Mesenchymal stem cell (in vitro differentiated cells and primary cell): Measurements from ENCODE around the gene C6orf58.

Experiments
- DNase-seq: peaks from one replicate; pipeline ENCODE4 v3.0.0-alpha.2; 2013
- H2AFZ ChIP-seq: one replicate; pipeline ENCODE4 v1.6.1; 2013; ENCODE audit warnings: low read depth, mild to moderate bottlenecking, control low read depth, inconsistent platforms, low read length, moderate library complexity
- H2AK5ac ChIP-seq: 2 replicates; pipeline ENCODE4 v1.6.1; 2013; ENCODE audit warnings: low read length, moderate library complexity, mild to moderate bottlenecking, inconsistent platforms; ENCODE audit not compliant: severe bottlenecking
- H2BK120ac ChIP-seq: one replicate; pipeline ENCODE4 v1.6.1; 2013; ENCODE audit warnings: low read depth, mild to moderate bottlenecking, inconsistent platforms, low read length, moderate library complexity
- H2BK12ac ChIP-seq, 2 experiments: one replicate each; pipeline ENCODE4 v1.6.1; 2013; ENCODE audit warnings: inconsistent platforms in 2 of 2, low read length in 2 of 2, mild to moderate bottlenecking in 2 of 2, moderate library complexity in 2 of 2, control low read depth in 1 of 2
- H2BK15ac ChIP-seq: one replicate; pipeline ENCODE4 v1.6.1; 2013; ENCODE audit warnings: mild to moderate bottlenecking, low read depth, inconsistent platforms; ENCODE audit not compliant: poor library complexity, severe bottlenecking
- H2BK5ac ChIP-seq: 2 replicates; pipeline ENCODE4 v1.6.1; 2013; ENCODE audit warnings: low read depth, mild to moderate bottlenecking, low read length, control low read depth, inconsistent platforms; ENCODE audit not compliant: poor library complexity, severe bottlenecking
- H3K14ac ChIP-seq, 2 experiments: one replicate each; pipeline ENCODE4 v1.6.1; 2013; ENCODE audit warnings: inconsistent platforms in 2 of 2, low read length in 2 of 2, control low read depth in 1 of 2, mild to moderate bottlenecking in 1 of 2, moderate library complexity in 1 of 2
- H3K18ac ChIP-seq, 2 experiments: one replicate each; pipeline ENCODE4 v1.6.1; 2013; ENCODE audit warnings: inconsistent platforms in 2 of 2, low read length in 2 of 2, control low read depth in 1 of 2, low read depth in 1 of 2, mild to moderate bottlenecking in 1 of 2
- H3K23ac ChIP-seq, 2 experiments: one replicate each; pipeline ENCODE4 v1.6.1; 2013; ENCODE audit warnings: inconsistent platforms in 2 of 2, low read length in 2 of 2, mild to moderate bottlenecking in 2 of 2, moderate library complexity in 2 of 2, control low read depth in 1 of 2
- H3K27ac ChIP-seq: 2 replicates; pipeline ENCODE4 v1.5.1; 2013; ENCODE audit warnings: mild to moderate bottlenecking, moderate library complexity, low read length, control low read depth, inconsistent platforms; ENCODE audit not compliant: poor library complexity, severe bottlenecking
- H3K27me3 ChIP-seq, 2 experiments: 2 replicates each; pipeline versions ENCODE4 v1.6.1 to v1.7.0; 2013; ENCODE audit warnings: low read length in 2 of 2, mild to moderate bottlenecking in 2 of 2, moderate library complexity in 2 of 2, control low read depth in 1 of 2, inconsistent platforms in 1 of 2; ENCODE audit not compliant: control insufficient read depth in 1 of 2, insufficient read depth in 1 of 2
- H3K36me3 ChIP-seq, 2 experiments: 2 replicates each; pipeline versions ENCODE4 v1.6.1 to v1.7.0; 2013; ENCODE audit warnings: low read length in 2 of 2, control low read depth in 1 of 2, inconsistent platforms in 1 of 2, low read depth in 1 of 2, mild to moderate bottlenecking in 1 of 2; ENCODE audit not compliant: insufficient read depth in 2 of 2, control insufficient read depth in 1 of 2
- H3K4ac ChIP-seq, 2 experiments: one replicate each; pipeline ENCODE4 v1.6.1; 2013; ENCODE audit warnings: inconsistent platforms in 2 of 2, low read length in 2 of 2, mild to moderate bottlenecking in 2 of 2, moderate library complexity in 2 of 2, control low read depth in 1 of 2, low read depth in 1 of 2
- H3K4me1 ChIP-seq: 2 replicates; pipeline ENCODE4 v1.6.1; 2013; ENCODE audit warnings: low read depth, low read length, control low read depth; ENCODE audit not compliant: control insufficient read depth, insufficient read depth
- H3K4me2 ChIP-seq: 2 replicates; pipeline ENCODE4 v1.6.1; 2013; ENCODE audit warnings: low read length, mild to moderate bottlenecking, inconsistent platforms; ENCODE audit not compliant: poor library complexity, severe bottlenecking
- H3K4me3 ChIP-seq, 2 experiments: 2 replicates each; pipeline versions ENCODE4 v1.5.1 to v1.7.0; 2013; ENCODE audit warnings: low read length in 2 of 2, mild to moderate bottlenecking in 2 of 2, control low read depth in 1 of 2, low read depth in 1 of 2; ENCODE audit not compliant: insufficient read depth in 1 of 2
- H3K79me1 ChIP-seq: replicated peaks from 2 replicates; pipeline ENCODE4 v1.6.1; 2013; ENCODE audit warnings: mild to moderate bottlenecking, control low read depth, low read length, inconsistent platforms; ENCODE audit not compliant: poor library complexity, severe bottlenecking
- H3K9ac ChIP-seq: 2 replicates; pipeline ENCODE4 v1.7.0; 2013; ENCODE audit warnings: mild to moderate bottlenecking, low read length, moderate library complexity
- H3K9me3 ChIP-seq: 2 replicates; pipeline ENCODE4 v1.7.0; 2013; ENCODE audit warnings: mild to moderate bottlenecking, low read length; ENCODE audit not compliant: control insufficient read depth
- H4K8ac ChIP-seq: one replicate; pipeline ENCODE4 v1.6.1; 2013; ENCODE audit warnings: inconsistent platforms, mild to moderate bottlenecking, low read length, moderate library complexity
- H4K91ac ChIP-seq: one replicate; pipeline ENCODE4 v1.6.1; 2013; ENCODE audit warnings: mild to moderate bottlenecking, low read length, inconsistent platforms
- WGBS: methylation state at CpG from one replicate; pipeline ENCODE4 v1.1.7; 2013; ENCODE audit warnings: mixed read lengths; 5-methylcytosine and 5-hydroxymethylcytosine counted together

The C6orf58 gene

DNA sequence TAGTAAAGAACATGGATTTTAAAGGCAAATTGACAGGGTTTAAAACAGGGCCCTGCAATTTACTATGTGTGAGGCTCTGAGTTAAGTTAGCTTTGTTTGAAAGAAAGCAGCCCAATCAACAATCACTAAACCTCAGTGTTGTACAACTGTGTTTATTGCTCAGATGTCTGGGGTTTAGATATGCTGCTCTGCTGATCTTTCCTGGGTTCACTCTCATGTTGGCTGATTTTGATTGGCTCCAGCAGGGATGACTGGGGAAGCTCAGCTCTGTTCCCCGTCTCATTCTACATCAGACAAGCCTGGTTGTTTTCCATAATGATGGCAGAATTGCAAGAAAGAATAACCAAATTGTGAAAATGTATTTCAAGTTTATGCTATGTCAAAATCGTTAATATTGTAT is 10.9 kb downstream of the C6orf58 start:
- no peaks in the 10 kb centered on the region for H3K4me1 ChIP-seq
- no peak overlapping the region for H3K4me2 ChIP-seq
- no peak overlapping the region for H2AFZ ChIP-seq
- no peak overlapping the region for H2AK5ac ChIP-seq
- H3K79me1 ChIP-seq = no peaks in the 10 kb centered on the region
- H3K4me3 ChIP-seq = no peak overlapping the region
- H2BK12ac ChIP-seq = no peak overlapping the region
- H2BK120ac ChIP-seq = no peak overlapping the region
- no peak overlapping the region for H3K9ac ChIP-seq
- no peak overlapping the region for H3K14ac ChIP-seq
- DNase-seq = no peak
- H3K9me3 ChIP-seq = no peaks in the 10 kb centered on the region
- H2BK5ac ChIP-seq = no peak overlapping the region
- H4K91ac ChIP-seq = no peak overlapping the region
- H3K27ac ChIP-seq = no peak overlapping the region
- H4K8ac ChIP-seq = no peak overlapping the region
- WGBS = 81% methylated on average over 2 of the region's 2 CpGs
- no peak overlapping the region for H3K23ac ChIP-seq
- H3K4ac ChIP-seq = no peak overlapping the region
- no peaks in the 10 kb centered on the region for H3K36me3 ChIP-seq
- no peak overlapping the region for H3K18ac ChIP-seq
- no peak overlapping the region for H2BK15ac ChIP-seq
- no peaks in the 10 kb centered on the region for H3K27me3 ChIP-seq

GRCh38 chr6:127589135-127589534 is 12.2 kb downstream of the C6orf58 start:
- no peak overlapping the region for H3K9ac ChIP-seq

GRCh38 chr6:127590344-127590743 is 13.4 kb downstream of the C6orf58 start:
- no peak for DNase-seq
- WGBS = no CpG with 5 or more reads among the region's 1 CpG
- H3K18ac ChIP-seq = no peak overlapping the region
- no peak overlapping the region for H2BK5ac ChIP-seq
- no peaks in the 10 kb centered on the region for H3K9me3 ChIP-seq
- no peak overlapping the region for H3K4me3 ChIP-seq
- H3K9ac ChIP-seq = no peak overlapping the region
- H3K14ac ChIP-seq = no peak overlapping the region
- no peak overlapping the region for H2BK120ac ChIP-seq
- H4K91ac ChIP-seq = no peak overlapping the region
- no peak overlapping the region for H2AFZ ChIP-seq
- no peak overlapping the region for H4K8ac ChIP-seq
- no peak overlapping the region for H2BK15ac ChIP-seq
- H3K79me1 ChIP-seq = no peaks in the 10 kb centered on the region
- no peak overlapping the region for H2AK5ac ChIP-seq
- no peak overlapping the region for H3K4ac ChIP-seq
- no peak overlapping the region for H3K27ac ChIP-seq
- H3K36me3 ChIP-seq = no peaks in the 10 kb centered on the region
- H3K27me3 ChIP-seq = no peaks in the 10 kb centered on the region
- H3K4me2 ChIP-seq = no peak overlapping the region
- H2BK12ac ChIP-seq = no peak overlapping the region
- no peak overlapping the region for H3K23ac ChIP-seq
- no peaks in the 10 kb centered on the region for H3K4me1 ChIP-seq

More at GRCh38 chr6:127589135-127589534, 12.2 kb downstream of the C6orf58 start:
- Histone ChIP-seq H3K27ac (no peak overlapping the region), H3K4me3 (no peak overlapping the region), H4K8ac (no peak overlapping the region), H3K4me1 (no peaks in the 10 kb centered on the region), H3K79me1 (no peaks in the 10 kb centered on the region), H3K18ac (no peak overlapping the region), H3K27me3 (no peaks in the 10 kb centered on the region), H2BK15ac (no peak overlapping the region), H2AFZ (no peak overlapping the region), H3K36me3 (no peaks in the 10 kb centered on the region), H3K4ac (no peak overlapping the region), H3K14ac (no peak overlapping the region), H2AK5ac (no peak overlapping the region), H2BK12ac (no peak overlapping the region), H2BK5ac (no peak overlapping the region), H3K4me2 (no peak overlapping the region), H3K23ac (no peak overlapping the region), H4K91ac (no peak overlapping the region), H2BK120ac (no peak overlapping the region), H3K9me3 (no peaks in the 10 kb centered on the region)
- no peak for DNase-seq

DNA sequence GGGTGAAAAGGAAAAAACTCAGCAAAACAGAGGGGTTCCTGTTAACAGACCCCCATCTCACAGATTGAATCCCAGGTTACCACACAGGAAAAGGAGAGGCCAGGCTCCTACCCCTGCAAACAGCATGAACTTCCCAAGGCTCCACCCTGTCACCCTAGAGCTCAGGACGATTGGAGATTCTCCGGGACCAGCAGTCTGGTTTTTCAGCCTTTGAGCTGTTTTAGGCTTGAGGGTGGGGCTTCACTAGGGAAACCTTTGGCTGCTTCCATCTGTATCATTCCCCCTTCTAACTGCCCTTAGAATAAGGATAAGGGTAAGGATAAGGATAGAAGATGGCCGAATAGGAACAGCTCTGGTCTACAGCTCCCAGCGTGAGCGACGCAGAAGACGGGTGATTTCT is 16.0 kb downstream of the C6orf58 start:
- Histone ChIP-seq H3K36me3 (no peaks in the 10 kb centered on the region), H2BK120ac (no peak overlapping the region), H4K8ac (no peak overlapping the region), H2BK15ac (no peak overlapping the region), H3K4me2 (no peak overlapping the region), H3K4me3 (no peak overlapping the region), H3K18ac (no peak overlapping the region), H3K23ac (no peak overlapping the region), H4K91ac (no peak overlapping the region), H3K4me1 (no peaks in the 10 kb centered on the region), H3K27ac (no peak overlapping the region), H3K9me3 (no peaks in the 10 kb centered on the region), H3K4ac (no peak overlapping the region), H2AK5ac (no peak overlapping the region), H2BK5ac (no peak overlapping the region), H2AFZ (no peak overlapping the region), H3K9ac (no peak overlapping the region), H3K27me3 (no peaks in the 10 kb centered on the region), H2BK12ac (no peak overlapping the region), H3K79me1 (no peaks in the 10 kb centered on the region), H3K14ac (no peak overlapping the region)
- WGBS = 93% methylated on average over 5 of the region's 7 CpGs
- DNase-seq = no peak
